ENCODE measurements around the gene LAMA2.

Gene LAMA2

DNA sequence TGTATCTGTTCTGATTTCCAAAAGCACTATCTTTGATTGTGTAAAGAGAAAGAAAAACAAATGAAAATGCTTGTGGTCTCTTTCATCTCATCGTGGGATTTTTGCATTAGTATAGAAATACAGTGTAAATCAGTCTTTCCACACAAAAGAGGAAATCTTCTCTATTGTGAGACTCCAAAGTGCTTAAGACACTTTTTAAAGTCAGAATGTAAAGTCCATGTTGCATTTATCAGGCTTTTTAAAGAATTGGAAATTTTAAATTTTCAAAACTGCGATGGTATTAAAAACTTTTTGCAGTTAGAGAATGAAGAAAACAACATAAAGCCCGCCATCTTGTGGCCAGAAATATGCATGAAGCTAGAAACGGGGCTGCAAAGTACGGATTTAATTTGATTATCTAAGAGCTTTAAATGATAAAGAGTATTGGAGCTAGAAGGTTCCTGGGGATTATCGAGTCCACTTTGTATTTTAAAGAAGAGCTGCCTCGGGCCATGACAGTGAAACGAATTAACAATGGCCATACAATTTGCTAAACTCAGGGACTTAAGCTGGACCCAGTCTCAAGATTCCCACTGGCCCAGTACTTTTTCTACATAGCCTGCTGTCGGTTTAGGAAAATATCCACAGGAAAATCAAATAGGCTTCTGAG lies 487.5 kb downstream of the LAMA2 start:
- peak; percentile 63 for DNase-seq (ENCODE audit: low read depth)

DNA sequence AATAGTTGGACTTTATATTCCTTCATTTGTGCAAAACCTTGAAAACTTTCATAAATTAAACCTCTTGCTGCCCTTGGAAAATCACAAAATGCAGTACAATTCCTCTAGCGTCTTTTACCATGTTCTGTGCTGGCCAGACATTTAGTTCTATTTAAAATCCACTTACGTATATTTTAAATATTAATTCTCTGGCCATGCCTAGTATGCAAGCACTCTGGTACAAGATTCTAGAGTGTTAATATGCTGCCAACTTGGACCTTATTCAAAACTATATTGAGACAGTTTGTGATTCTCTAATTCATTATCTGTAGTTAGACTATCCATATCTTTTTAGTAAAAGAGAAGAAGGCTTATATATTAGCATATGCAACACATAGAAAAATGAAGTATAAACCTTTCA lies 498.9 kb downstream of the LAMA2 start:
- no peak for DNase-seq (ENCODE audit: low read depth)

GRCh38 chr6:129382916-129383315 lies 500.0 kb downstream of the LAMA2 start:
- no peak for DNase-seq (ENCODE audit: low read depth)

GRCh38 chr6:129385117-129385516 lies 502.2 kb downstream of the LAMA2 start:
- no peak for DNase-seq (ENCODE audit: low read depth)

- DNase-seq (ENCODE audit: low read depth): no peak
Measured at GRCh38 chr6:129390900-129391299, 508.0 kb downstream of the LAMA2 start.

DNA sequence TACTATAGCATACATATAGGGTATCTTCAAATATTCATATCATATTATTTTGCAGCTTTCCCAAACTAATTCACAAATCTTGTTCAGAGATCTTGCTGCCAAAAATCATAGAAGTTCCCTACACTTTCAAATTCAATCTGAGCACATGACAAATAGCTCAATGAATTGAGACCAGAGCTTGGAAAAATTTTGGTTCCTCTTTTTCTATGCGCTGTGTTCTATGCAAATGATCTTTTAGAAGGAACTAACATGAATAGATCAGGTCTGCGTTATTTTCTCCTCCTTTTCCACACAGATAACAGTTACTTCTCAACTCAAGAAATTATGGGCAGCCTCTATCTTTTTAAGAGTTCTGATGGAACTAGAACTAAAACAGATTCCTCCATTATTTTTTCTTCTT lies 510.7 kb downstream of the LAMA2 start:
- DNase-seq (ENCODE audit: low read depth): no peak

GRCh38 chr6:129398764-129399163 lies 515.8 kb downstream of the LAMA2 start:
- DNase-seq (ENCODE audit: low read depth): no peak

GRCh38 chr6:129402244-129402643 lies 519.3 kb downstream of the LAMA2 start:
- DNase-seq (ENCODE audit: low read depth): peak; percentile 21

GRCh38 chr6:129411092-129411491 lies 528.2 kb downstream of the LAMA2 start:
- DNase-seq (ENCODE audit: low read depth): no peak

DNA sequence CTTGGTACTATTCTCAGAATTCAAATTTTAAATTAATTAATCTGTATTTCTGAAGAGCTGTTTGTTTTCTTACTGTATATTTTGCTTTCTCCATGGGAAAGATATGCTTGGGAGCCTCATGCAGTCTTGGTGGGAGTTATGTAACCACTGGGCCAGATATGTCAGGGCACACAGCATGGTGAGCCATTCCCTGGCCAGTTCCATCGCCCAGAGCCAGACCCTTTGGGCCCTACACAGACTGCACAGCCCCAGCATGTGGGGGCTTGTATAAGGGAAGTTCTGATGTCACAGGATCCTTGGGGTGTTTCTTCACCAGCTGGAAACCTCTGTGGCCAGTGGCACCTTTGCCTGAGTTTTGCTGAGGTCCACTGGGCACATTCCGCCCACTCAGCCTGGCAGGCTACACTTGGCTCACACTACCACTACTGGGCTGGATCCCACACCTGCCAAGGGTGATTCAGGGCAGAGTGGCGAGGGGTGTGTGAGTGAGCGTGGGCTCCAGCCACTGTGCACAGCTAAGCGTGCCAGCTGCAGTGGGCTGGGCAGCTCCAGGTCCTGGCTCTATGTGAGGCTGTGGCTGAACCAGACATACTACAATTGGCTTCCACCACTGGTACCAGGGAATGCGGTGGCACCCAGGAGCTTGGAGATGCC lies 533.5 kb downstream of the LAMA2 start:
- DNase-seq (ENCODE audit: low read depth): no peak

GRCh38 chr6:129417416-129418086 lies 534.6 kb downstream of the LAMA2 start:
- DNase-seq (ENCODE audit: low read depth): no peak

DNA sequence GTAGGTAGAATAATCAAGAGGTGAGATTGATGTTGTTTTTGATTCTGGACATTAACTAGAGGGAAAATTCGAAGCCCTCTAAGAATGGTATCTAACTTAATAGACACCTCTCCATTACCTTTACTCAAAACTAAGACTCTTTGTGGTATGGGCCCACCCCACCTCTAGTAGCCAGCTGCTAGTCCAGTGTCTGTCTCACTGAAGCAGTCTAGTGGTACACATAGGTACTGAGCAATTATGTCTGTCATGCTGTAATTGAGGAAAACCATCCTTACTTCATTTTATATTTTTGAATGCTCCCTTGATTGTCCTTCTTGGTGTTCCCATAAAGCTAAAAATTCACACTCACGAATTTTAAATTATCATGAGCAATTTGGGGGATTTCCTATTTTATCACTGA lies 536.4 kb downstream of the LAMA2 start:
- DNase-seq (ENCODE audit: low read depth): no peak

GRCh38 chr6:129426343-129426742 lies 543.4 kb downstream of the LAMA2 start:
- DNase-seq (ENCODE audit: low read depth): no peak

DNA sequence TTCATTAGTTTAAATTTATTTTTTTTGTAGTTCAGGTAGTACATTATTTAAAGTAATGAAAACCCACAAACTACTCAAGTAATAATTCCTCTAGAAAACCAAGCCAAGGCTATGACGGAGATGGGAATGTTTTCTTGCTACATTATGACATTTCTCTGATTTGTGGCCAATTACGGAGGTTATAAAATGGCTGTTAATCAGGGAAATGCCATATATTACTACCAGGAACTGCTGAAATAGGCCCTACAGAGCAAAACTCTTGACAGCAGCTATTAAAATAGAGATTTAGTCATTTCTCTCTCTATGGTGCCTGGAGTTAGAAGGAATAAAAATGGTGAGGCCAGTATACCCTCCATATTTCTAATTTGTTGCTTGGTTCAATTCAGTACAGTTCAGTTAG lies 547.0 kb downstream of the LAMA2 start:
- DNase-seq (ENCODE audit: low read depth): no peak

DNA sequence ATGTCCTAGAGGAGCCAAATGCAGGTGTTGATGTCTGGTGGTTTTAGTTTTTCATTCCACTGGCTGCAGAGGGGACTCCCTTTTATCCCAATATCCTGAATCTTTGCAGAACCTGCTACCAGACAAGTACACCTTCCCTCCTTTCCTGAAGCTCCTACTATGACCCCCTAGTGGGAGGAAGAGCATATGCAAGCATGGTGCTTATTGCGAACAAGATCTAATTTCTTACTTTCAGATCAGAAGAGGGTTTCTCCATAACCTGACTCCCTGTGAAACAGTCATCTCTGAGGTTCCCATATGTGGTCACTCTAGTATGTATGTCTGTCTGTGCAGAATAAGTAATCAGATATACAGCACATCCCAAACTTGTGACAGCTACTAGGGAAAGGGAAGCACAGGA lies 549.8 kb downstream of the LAMA2 start:
- peak; percentile 51 for DNase-seq (ENCODE audit: low read depth)

- DNase-seq (ENCODE audit: low read depth): no peak
Measured at GRCh38 chr6:129434091-129434490, 551.2 kb downstream of the LAMA2 start.

GRCh38 chr6:129440691-129441090 lies 557.8 kb downstream of the LAMA2 start:
- DNase-seq (ENCODE audit: low read depth): peak; percentile 23

DNA sequence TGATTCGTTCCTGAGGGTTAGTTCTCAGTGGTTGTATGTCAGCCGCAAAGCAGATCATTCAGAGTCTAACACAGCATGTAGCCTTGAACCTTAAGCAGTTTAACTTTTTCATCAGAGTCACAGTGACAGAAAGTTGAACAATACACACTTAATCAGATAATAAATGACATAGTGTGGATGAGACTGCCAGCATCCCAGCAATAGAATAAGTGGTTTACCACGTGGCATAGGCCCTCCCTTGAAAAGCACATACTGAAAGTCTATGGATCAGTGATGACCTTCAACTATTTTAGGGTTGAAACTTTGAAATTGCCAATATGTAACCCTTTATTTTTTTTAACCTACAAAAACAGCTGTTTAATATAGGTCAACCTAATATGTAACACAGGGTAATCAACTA lies 561.7 kb downstream of the LAMA2 start:
- DNase-seq (ENCODE audit: low read depth): no peak

DNA sequence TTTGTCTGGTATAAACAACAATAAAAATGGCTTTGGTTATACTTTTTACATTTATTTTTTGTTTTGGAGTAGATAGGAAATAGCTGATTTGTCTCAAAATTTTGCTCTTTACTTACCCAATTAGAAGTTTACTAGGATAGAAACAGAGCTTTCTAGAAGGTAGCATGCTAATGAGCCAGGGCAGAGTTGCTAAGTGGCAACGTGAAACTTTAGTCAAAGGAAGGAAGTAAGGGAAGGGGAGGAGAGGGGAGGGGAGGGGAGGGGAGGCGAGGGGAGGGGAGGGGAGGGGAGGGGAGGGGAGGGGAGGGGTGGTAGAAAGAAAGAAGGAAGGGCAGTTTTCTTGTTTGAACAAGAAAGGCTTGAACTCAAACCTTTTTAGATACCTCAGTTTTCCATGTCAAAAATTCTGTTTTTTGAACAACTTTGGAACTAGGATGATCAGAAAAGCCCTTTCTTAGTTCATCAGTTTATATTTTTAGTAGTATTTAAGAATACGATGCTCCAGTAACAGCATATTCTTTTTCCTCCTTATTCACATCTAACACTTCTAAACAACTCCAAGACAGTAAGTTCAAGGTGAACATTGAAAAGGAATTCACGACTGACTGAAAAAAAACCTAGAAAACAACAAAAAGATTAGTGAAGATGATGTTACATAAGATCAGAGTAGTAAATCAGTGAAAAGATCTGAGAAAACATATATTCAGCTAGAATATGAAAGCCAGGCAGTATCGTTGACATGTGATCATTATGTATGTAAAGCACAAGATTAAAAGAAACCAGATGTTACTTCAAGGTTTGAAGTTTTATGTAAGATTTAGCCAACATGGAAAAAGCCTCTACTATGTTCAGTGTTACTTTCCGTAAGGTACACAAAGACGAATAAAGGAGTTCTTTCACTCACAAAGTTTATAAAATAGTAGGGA lies 563.6 kb downstream of the LAMA2 start:
- no peak for DNase-seq (ENCODE audit: low read depth)

DNA sequence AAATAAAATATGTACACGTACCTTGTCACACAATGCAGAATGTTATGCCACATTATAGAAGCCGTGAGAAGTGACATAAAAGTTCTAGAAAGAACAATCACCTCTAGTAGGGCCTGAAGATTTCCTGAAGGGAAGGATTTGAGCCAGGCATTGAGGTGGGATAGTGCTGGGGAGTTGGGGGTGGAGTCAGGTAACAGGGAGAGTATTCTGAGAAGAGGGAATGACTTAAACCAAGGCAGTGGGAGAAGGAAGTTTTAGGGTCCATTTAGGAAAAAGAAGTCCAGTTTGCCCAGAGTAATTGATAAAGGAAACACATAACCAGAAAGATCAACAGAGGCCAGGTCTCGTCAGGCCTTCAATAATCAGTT lies 564.2 kb downstream of the LAMA2 start:
- no peak for DNase-seq (ENCODE audit: low read depth)

- DNase-seq (ENCODE audit: low read depth): no peak
Measured at GRCh38 chr6:129448965-129449364, 566.0 kb downstream of the LAMA2 start.

- DNase-seq (ENCODE audit: low read depth): no peak
Measured at GRCh38 chr6:129451187-129451586, 568.2 kb downstream of the LAMA2 start.

GRCh38 chr6:129453073-129453472 lies 570.1 kb downstream of the LAMA2 start:
- DNase-seq (ENCODE audit: low read depth): no peak

Measured in ELR (cell line).